ENCODE data around the gene NSUN7.
"Not testable (repeated sequence)": the region's sequence is repeated elsewhere in the genome, so short reads cannot be mapped to it uniquely, and the experiment has no call there.

NSUN7 gene

GRCh38 chr4:40737879-40738278, 11.9 kb upstream of the NSUN7 start:
- no peak for DNase-seq

- DNase-seq: no peak
These were observed 10.4 kb upstream of the NSUN7 start for GRCh38 chr4:40739347-40739746.

GRCh38 chr4:40744218-40744617, 5.5 kb upstream of the NSUN7 start:
- no peak for DNase-seq

- DNase-seq: no peak
These were observed 4.3 kb upstream of the NSUN7 start for GRCh38 chr4:40745285-40745984.

- peak; percentile 2 for DNase-seq
These were observed 2.4 kb upstream of the NSUN7 start for GRCh38 chr4:40747207-40747835.

GRCh38 chr4:40750461-40751258, 905 bp downstream of the NSUN7 start:
- DNase-seq: no peak

- no peak for DNase-seq
These were observed 5.9 kb downstream of the NSUN7 start for GRCh38 chr4:40755616-40756015.

GRCh38 chr4:40763228-40763716, 13.5 kb downstream of the NSUN7 start:
- DNase-seq: no peak

GRCh38 chr4:40769266-40769665, 19.5 kb downstream of the NSUN7 start:
- no peak for DNase-seq

GRCh38 chr4:40778090-40778489, 28.3 kb downstream of the NSUN7 start:
- DNase-seq: no peak

GRCh38 chr4:40782876-40783275, 33.1 kb downstream of the NSUN7 start:
- DNase-seq: no peak

GRCh38 chr4:40785727-40786126, 36.0 kb downstream of the NSUN7 start:
- no peak for DNase-seq

- no peak for DNase-seq
These were observed 38.6 kb downstream of the NSUN7 start for GRCh38 chr4:40788331-40788730.

- no peak for DNase-seq
These were observed 39.3 kb downstream of the NSUN7 start for GRCh38 chr4:40789031-40789430.

- DNase-seq: no peak
These were observed 40.0 kb downstream of the NSUN7 start for GRCh38 chr4:40789771-40790170.

GRCh38 chr4:40800064-40800463, 50.3 kb downstream of the NSUN7 start:
- no peak for DNase-seq

- DNase-seq: peak; percentile 11
These were observed 54.8 kb downstream of the NSUN7 start for GRCh38 chr4:40804598-40804997.

GRCh38 chr4:40808926-40809457, 59.2 kb downstream of the NSUN7 start:
- no peak for DNase-seq

GRCh38 chr4:40811956-40812355, 62.2 kb downstream of the NSUN7 start:
- no peak for DNase-seq

GRCh38 chr4:40812386-40812785, 62.6 kb downstream of the NSUN7 start:
- DNase-seq: no peak

GRCh38 chr4:40812856-40813255, 63.1 kb downstream of the NSUN7 start:
- DNase-seq: no peak

GRCh38 chr4:40817157-40817556, 67.4 kb downstream of the NSUN7 start:
- DNase-seq: not testable (repeated sequence)

GRCh38 chr4:40820101-40820500, 70.3 kb downstream of the NSUN7 start:
- DNase-seq: no peak

Data from NCI-H510A treated with DMSO at 0.1 percent for 48 hours (cell line).